VCaP (cell line): Measurements from ENCODE around the gene DLG2.

Experiments
- H3K27ac ChIP-seq: fragments of 450-650 bp; 2 replicates; pipeline ENCODE4 v1.5.1; 2017
- TF ChIP-seq, protein P1 (sequence below): fragments of 450-650 bp; conservative IDR thresholded peaks from 2 replicates; pipeline ENCODE4 v1.5.1; 2017; ENCODE audit warnings: mild to moderate bottlenecking, moderate library complexity

The DLG2 gene

DNA sequence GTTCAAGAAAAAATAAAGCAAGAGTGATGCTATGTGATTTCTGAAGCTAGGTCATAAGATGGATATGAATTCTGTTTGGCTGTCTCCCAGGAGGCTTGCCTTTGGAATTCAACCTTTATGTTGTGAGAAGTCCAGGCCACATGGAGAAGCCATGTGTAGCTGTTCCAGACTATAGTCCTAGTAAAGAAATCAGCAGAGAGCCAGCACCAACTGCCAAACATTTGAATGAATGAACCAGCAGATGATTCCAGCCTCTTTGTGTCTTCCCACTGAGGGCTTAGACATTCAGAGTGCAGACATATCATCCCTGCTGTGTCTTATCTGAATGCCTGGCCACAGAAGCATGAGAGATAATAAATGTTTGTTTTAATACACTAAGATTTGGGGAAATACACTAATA is 1150.6 kb downstream of the DLG2 start:
- TF ChIP-seq, protein P1, sequence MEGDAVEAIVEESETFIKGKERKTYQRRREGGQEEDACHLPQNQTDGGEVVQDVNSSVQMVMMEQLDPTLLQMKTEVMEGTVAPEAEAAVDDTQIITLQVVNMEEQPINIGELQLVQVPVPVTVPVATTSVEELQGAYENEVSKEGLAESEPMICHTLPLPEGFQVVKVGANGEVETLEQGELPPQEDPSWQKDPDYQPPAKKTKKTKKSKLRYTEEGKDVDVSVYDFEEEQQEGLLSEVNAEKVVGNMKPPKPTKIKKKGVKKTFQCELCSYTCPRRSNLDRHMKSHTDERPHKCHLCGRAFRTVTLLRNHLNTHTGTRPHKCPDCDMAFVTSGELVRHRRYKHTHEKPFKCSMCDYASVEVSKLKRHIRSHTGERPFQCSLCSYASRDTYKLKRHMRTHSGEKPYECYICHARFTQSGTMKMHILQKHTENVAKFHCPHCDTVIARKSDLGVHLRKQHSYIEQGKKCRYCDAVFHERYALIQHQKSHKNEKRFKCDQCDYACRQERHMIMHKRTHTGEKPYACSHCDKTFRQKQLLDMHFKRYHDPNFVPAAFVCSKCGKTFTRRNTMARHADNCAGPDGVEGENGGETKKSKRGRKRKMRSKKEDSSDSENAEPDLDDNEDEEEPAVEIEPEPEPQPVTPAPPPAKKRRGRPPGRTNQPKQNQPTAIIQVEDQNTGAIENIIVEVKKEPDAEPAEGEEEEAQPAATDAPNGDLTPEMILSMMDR, result no peak
- no peak overlapping the region for H3K27ac ChIP-seq

DNA sequence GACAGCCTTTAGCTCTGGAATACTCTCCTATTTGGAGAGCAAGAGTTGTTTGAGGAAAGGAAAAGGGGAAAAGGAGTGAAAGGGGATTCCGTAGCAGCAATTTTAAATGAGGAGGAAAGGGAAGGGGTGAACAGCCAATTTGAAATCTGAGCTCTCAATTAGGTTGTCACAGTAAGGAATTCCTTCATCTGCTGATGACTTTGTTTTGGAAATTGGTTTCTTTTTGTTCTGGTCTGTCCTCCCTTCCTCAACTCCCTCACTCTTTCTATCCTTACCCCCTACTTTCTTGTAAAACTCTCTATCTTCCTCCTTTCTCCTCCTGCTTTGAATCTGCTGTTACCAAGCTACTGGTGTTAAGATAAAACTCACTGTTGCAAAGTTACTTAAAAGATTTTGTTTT is 1155.6 kb downstream of the DLG2 start:
- TF ChIP-seq, protein P1, result no peak
- H3K27ac ChIP-seq, result no peak overlapping the region

DNA sequence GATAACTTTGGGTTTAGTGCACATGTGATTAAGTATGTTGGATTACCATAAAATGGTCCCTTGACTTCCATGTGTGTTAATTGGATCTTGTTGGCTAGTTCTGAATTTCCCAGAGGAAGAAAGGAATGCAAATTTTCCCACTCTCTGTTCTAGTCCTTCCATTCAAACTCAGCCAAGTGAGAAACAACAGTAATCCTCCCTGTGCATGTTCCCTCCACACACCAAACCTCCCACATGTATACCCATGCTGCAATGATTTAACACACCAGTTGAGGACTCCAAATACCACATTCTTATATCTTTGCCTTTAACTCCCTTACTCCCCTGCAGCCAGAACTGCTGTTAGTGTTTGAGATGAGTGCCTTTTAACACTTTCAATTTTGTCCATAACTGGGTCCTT is 1158.9 kb downstream of the DLG2 start:
- no peak overlapping the region for H3K27ac ChIP-seq
- TF ChIP-seq, protein P1, result no peak

DNA sequence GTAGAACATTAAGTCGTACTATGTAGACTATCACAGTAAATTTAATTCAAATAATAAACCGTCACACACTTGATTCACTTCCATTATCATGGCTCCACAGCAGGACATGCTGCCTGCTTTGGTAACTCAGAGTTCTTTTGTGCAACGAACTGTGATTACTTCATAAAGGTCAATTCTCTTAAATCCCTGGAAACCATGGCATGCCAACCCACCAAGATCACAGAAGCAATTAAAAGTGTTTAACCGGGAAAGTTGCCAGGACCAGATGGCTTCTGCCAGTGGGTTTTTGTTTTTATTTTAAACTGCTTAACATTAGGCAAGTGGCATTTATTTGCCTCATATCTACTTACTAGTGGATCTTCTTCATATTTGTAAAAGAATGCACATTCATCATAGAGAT is 1162.1 kb downstream of the DLG2 start:
- no peak overlapping the region for H3K27ac ChIP-seq
- TF ChIP-seq, protein P1, result no peak

DNA sequence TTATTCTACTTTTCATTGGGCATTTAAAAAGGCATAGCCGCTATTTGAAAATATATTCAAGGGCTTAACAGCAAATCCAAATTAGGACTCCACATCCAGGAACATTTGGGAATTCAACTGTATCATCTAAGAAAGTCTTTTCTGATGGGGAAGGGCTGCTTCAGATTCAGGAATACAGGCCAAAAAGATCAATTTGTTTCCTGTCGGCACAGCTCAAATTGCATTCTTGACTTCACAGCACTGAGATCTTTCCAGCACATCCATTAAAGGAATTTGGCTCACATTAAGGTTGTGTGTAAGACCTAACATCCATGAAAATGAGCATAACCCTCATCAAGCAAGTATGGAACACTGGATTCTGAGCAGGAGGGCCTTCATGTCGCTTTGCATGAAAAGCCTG is 1171.5 kb downstream of the DLG2 start:
- no peak overlapping the region for H3K27ac ChIP-seq
- TF ChIP-seq, protein P1, result no peak

DNA sequence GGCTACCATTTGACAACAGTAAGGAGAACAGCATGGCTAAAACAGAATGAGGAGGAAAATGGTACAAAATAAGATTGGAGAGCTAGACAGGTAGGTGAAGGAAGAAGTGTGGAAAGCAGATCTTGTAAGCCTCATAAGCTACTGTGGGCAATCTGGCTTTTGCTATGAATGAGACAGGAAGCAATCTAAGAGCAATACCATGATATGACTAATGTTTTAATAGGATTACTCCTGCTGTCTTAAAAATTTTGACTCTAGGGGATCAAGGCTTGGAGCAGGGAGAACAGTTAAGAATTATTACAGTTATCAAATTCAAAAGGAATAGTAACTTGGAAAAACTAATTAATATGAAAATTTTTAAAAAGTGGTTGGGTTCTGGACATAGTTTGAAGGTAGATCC is 1174.9 kb downstream of the DLG2 start:
- no peak overlapping the region for H3K27ac ChIP-seq
- TF ChIP-seq, protein P1, result no peak

DNA sequence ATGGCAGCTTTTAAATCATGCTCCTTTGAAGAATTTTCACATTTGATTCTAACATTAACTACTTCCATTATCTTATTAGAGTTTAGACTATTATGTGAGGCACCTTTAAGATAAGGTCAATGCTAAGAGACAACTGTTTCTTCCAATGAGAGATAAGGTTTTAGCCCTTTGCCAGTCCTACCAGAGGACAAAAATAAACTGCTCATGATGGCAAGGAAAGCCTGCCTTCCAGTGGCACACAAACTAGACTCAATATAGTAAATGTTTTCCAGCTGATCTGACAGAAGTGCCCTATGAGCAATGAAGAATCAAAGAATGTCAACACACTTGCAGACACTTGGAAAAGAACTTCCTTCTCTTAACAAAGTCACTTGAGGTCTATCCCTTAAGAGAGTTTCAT is 1188.6 kb downstream of the DLG2 start:
- TF ChIP-seq, protein P1, result no peak
- H3K27ac ChIP-seq, result peak overlapping the region; percentile 76
